Subcutaneous adipose tissue (tissue), 4 donors: ENCODE results near the gene FZD2. TPM values are rescaled to one million over a fixed set of nuclear protein-coding genes. Genes with fewer than 3 reads are reported as not detected.

Source experiments
- total RNA-seq, 4 donors: library from RNA; depleted of rRNA; stranded (reverse); fragments of >200 nt; gene quantifications; one replicate each; pipeline ENCODE4 v1.1.0, GENCODE V29; 2016
- TF ChIP-seq, protein P1 (sequence below): fragments of 450-650 bp; IDR thresholded peaks from one replicate; pipeline ENCODE4 v1.5.1; 2016; ENCODE audit warnings: low read depth, mild to moderate bottlenecking, control low read depth, antibody characterized with exemption, moderate library complexity

Gene FZD2
- total RNA-seq, 4 donors from 2014 or later, result 0.75 to 5.6 (median 1.6) TPM

DNA sequence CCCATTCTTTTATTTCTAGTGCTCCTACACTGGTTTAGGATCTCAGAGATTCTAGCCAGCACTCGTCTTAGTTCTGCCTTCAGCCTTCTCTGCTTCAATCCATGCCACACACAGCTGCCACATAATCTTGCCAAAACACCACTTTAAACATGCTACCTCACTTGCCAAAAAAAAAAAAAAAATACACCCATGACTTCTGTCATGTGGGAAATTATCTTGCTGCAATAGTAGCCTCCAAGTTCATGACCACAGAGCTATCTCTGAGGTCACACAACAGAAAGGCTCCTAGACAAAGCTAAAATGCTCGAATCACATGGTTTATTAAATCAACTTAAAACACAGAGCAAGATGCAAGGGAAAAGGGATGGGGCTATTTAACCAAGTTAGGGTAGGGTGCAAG is 18.1 kb downstream of the FZD2 start:
- TF ChIP-seq, protein P1, sequence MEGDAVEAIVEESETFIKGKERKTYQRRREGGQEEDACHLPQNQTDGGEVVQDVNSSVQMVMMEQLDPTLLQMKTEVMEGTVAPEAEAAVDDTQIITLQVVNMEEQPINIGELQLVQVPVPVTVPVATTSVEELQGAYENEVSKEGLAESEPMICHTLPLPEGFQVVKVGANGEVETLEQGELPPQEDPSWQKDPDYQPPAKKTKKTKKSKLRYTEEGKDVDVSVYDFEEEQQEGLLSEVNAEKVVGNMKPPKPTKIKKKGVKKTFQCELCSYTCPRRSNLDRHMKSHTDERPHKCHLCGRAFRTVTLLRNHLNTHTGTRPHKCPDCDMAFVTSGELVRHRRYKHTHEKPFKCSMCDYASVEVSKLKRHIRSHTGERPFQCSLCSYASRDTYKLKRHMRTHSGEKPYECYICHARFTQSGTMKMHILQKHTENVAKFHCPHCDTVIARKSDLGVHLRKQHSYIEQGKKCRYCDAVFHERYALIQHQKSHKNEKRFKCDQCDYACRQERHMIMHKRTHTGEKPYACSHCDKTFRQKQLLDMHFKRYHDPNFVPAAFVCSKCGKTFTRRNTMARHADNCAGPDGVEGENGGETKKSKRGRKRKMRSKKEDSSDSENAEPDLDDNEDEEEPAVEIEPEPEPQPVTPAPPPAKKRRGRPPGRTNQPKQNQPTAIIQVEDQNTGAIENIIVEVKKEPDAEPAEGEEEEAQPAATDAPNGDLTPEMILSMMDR, result no peak

DNA sequence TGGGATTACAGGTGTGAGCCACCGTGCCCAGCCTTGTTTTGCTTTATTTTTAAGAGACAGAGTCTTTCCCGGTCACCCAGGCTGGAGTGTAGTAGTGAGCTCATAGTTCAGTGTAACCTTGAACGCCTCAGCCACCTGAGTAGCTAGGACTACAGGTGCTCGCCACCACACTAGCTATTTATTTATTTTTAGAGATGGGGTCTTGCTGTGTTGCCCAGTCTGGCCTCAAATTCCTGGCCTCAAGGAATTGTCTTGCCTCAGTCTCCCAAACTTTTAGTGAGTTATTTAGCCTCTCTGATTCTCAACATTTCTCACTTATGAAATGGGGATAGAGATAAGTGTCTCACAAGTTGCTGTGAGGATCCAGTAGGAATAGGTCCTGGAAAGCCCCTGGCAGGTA is 21.7 kb downstream of the FZD2 start:
- TF ChIP-seq, protein P1, result no peak

DNA sequence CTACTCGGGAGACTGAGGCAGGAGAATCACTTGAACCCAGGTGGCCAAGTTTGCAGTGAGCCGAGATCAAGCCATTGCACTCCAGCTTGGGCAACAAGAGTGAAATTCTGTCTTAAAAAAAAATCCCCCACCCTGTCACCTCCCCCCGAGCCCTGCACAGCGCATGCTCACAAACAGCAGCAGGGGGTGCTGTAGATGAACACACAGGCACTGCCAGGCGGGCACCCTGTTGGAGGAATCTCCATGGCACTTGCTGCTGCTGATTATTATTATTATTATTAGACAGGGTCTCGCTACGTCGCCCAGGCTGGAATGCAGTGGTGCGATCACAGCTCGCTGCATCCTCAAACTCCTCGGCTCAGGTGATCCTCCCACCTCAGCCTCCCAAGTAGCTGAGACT is 24.6 kb downstream of the FZD2 start:
- TF ChIP-seq, protein P1, result no peak

DNA sequence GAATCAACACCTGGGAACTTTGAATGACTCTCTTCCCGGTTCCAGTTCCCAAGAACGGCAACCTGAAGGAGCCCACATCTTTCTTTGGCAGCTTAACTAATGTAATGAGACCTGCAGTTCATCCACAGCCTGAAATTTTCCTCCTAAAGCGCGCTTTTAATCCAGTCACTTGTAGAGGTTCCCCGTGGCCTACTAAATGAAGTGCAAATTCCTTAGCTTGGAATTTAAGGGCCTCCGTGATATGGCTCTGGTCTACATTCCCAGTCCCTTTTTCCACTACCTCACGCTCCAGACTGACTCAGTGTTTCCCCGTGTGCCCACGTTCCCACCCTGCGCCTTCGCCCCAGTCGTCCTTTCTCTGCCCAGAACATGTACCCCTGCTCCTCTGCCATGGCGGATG is 27.2 kb downstream of the FZD2 start:
- TF ChIP-seq, protein P1, result no peak

DNA sequence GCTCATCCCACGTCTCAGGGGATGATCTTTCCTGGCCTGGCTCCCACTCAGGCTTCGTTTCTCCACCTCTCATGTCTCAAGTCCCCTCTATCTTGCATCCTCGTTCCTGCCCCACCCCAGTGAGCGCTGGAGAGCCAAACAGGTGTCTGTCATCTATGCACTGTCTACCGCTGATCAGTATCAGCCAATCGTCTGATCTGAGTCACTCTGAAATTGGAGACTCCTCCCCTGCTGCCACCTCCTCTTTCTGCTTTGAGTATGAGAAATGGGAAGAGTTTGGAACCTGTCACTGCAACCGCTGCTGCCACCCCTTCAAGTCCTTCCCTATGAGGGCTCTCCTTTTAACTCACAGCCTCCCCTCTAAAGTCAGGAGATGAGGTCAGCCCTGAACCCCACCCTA is 28.0 kb downstream of the FZD2 start:
- TF ChIP-seq, protein P1, result no peak

DNA sequence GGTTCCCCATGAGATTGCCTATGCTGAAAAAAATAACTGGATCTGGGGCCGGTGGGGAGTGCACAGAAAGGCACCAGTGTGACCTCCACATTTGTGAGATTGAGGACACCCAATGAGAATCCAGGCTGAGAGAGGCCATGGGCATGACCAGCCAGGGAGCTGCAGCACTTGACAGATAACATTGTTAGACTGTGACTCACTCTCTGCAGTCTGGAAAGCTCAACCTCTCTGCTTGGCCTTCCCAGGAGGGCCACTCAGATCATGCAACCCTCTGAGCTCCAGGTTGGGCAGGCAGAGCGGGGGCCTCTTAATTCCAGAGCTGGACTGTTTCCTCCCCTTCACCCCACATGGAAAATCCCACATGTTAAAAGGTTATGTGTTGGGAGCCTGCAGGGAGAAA is 30.1 kb downstream of the FZD2 start:
- TF ChIP-seq, protein P1, result no peak

DNA sequence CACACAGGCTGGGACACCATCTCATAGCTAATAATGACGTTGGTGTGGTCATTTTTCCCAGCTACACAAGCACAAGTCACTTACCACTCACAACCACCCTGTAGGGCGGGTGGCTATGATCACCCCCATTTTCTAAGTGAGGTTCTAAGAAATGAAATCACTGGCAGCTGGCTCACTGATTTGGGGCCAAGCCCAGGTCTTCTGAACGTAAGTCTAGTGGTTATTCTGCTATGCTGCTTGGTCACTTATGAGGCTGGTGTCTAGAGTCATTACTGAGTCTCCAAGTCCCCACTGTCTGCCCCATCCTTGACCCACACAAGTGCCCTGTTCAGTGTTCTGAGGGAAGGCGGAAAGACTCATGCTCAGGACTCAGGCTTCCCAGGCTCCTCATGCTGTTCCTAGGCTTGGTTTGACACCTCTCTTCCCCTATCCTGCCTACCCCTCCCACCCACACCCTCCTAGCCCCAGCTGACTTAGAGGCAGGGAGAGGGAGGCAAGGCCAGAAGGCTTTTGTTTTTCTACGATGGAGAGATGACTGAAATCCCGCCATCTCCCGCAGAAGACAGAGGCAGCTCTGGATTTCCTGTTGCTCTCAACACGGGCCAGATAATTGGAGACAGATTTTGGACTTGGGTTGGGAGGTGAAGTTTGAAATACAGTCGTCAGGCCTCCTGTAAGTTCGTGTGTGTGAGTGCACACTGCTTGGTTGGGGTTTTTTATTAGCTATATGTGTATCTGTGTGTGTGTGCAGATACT is 32.2 kb downstream of the FZD2 start:
- TF ChIP-seq, protein P1, result no peak
